A673 (cell line): ENCODE measurements around the gene WFIKKN1. TPM values are rescaled to one million over a fixed set of nuclear protein-coding genes. Genes with fewer than 3 reads are reported as not detected.

Experiments
- BruUV-seq: library from RNA; stranded (reverse); fragments of 400-500 nt; replicated peaks from 2 replicates; lab custom pipeline; 2021; lab: Mats Ljungman, UMichigan
- CTCF ChIA-PET: fragments of 300-600 bp; sonication (Branson Sonifier 250); formaldehyde crosslinking; loops from one replicate; lab custom pipeline; 2022; ENCODE audit warnings: antibody characterized with exemption; lab: Charles Lee
- POLR2A ChIA-PET: fragments of 300-600 bp; sonication (Branson Sonifier 250); formaldehyde crosslinking; loops from one replicate; lab custom pipeline; 2022; ENCODE audit warnings: antibody characterized with exemption; ENCODE audit not compliant: low non-redundant PET; lab: Charles Lee
- DNase-seq: peaks from one replicate; pipeline ENCODE4 v3.0.0-alpha.2; 2015; ENCODE audit warnings: low spot score
- H3K27ac ChIP-seq: fragments of 200-600 bp; sonication (generic); 2 replicates; pipeline ENCODE4 v1.5.1; 2016; ENCODE audit warnings: mixed run types, low read depth, mild to moderate bottlenecking, mixed read lengths, antibody characterized with exemption, low read length; ENCODE audit not compliant: poor library complexity, severe bottlenecking
- H3K27me3 ChIP-seq: fragments of 200-600 bp; sonication (generic); replicated peaks from 2 replicates; pipeline ENCODE4 v1.6.1; 2017; ENCODE audit warnings: mixed run types, low read depth, mild to moderate bottlenecking, mixed read lengths, antibody characterized with exemption, low read length; ENCODE audit not compliant: insufficient read depth, poor library complexity
- H3K36me3 ChIP-seq: fragments of 200-600 bp; sonication (generic); 2 replicates; pipeline ENCODE4 v1.6.1; 2016; ENCODE audit warnings: mixed run types, mild to moderate bottlenecking, mixed read lengths, antibody characterized with exemption, low read length; ENCODE audit not compliant: insufficient read depth, poor library complexity, severe bottlenecking
- H3K4me1 ChIP-seq: fragments of 200-600 bp; sonication (generic); 2 replicates; pipeline ENCODE4 v1.6.1; 2017; ENCODE audit warnings: mixed run types, mild to moderate bottlenecking, mixed read lengths, antibody characterized with exemption, low read length; ENCODE audit not compliant: insufficient read depth, poor library complexity, severe bottlenecking
- H3K4me3 ChIP-seq: fragments of 200-600 bp; sonication (generic); 2 replicates; pipeline ENCODE4 v1.5.1; 2016; ENCODE audit warnings: low read depth, mixed run types, mild to moderate bottlenecking, mixed read lengths, low read length; ENCODE audit not compliant: poor library complexity, severe bottlenecking
- H3K9me3 ChIP-seq: fragments of 200-600 bp; sonication (generic); 2 replicates; pipeline ENCODE4 v1.6.1; 2016; ENCODE audit warnings: mixed run types, low read depth, mild to moderate bottlenecking, mixed read lengths, antibody characterized with exemption, low read length; ENCODE audit not compliant: poor library complexity, severe bottlenecking
- EZH2 ChIP-seq: fragments of 200-600 bp; sonication (generic); IDR thresholded peaks from 2 replicates; pipeline ENCODE4 v1.6.1; 2017; ENCODE audit warnings: borderline replicate concordance, low read depth, mild to moderate bottlenecking, mixed read lengths, antibody characterized with exemption, low read length; ENCODE audit not compliant: poor library complexity, severe bottlenecking
- intact Hi-C: fragments of 100-400 bp; cut with micrococcal nuclease; formaldehyde crosslinking; loops from one replicate; pipeline ENCODE4 v1.10.0; 2022; ENCODE audit not compliant: unreplicated experiment
- total RNA-seq: library from RNA; stranded (reverse); gene quantifications from 2 replicates; pipeline ENCODE4 v1.2.3, GENCODE V29; 2021
- TF ChIP-seq, protein P1 (sequence below): fragments of 300-800, 200-600 bp; sonication (generic); conservative IDR thresholded peaks from 2 replicates; pipeline ENCODE4 v1.5.1; 2017; ENCODE audit warnings: low read depth, mild to moderate bottlenecking, antibody characterized with exemption, low read length, moderate library complexity, mixed read lengths

WFIKKN1 gene
- total RNA-seq, 1 experiment from 2014 or later, result 1.7 TPM

DNA sequence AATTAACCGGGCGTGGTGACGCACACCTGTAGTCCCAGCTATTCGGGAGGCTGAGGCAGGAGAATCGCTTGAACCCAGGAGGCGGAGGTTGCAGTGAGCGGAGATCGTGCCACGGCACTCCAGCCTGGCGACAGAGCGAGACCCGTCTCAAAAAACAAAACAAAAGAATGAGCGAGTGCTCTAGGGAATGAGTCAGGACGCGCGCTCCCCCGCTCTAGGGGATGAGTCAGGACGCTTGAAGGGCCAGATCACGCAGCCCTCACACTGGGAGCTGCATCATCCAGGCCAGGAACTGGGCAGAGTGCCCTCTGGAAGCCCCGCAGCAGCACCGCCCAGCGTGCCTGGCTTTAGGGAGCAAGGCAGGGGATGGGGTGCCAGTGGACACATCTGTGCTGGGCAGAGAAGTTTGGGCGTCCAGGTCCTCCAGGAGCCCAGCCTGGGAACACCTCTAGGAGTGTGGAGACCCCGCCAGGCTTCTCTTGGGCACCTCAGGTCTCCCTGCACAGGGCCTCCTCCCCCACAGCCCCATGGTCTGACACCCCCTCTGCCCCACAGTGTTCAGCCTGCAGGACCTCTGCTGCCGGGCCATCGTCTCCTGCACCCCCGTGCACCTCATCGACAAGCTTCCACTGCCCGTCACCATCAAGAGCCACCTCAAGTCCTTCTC, 3.9 kb upstream of the WFIKKN1 start:
- POLR2A ChIA-PET, result no interaction called here
- intact Hi-C loops, result no loop called here
- DNase-seq, result peak; percentile 76
- H3K9me3 ChIP-seq, result no peaks in the 10 kb centered on the region
- CTCF ChIA-PET, result no interaction called here
- no peak for TF ChIP-seq EZH2
- TF ChIP-seq, protein P1, sequence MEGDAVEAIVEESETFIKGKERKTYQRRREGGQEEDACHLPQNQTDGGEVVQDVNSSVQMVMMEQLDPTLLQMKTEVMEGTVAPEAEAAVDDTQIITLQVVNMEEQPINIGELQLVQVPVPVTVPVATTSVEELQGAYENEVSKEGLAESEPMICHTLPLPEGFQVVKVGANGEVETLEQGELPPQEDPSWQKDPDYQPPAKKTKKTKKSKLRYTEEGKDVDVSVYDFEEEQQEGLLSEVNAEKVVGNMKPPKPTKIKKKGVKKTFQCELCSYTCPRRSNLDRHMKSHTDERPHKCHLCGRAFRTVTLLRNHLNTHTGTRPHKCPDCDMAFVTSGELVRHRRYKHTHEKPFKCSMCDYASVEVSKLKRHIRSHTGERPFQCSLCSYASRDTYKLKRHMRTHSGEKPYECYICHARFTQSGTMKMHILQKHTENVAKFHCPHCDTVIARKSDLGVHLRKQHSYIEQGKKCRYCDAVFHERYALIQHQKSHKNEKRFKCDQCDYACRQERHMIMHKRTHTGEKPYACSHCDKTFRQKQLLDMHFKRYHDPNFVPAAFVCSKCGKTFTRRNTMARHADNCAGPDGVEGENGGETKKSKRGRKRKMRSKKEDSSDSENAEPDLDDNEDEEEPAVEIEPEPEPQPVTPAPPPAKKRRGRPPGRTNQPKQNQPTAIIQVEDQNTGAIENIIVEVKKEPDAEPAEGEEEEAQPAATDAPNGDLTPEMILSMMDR, result no peak
- peaks cover under 1% of the 10 kb centered on the region for H3K4me1 ChIP-seq
- BruUV-seq, result no TSS peak
- peaks cover 4% of the 10 kb centered on the region for H3K36me3 ChIP-seq
- H3K27me3 ChIP-seq, result no peaks in the 10 kb centered on the region
- no peak overlapping the region for H3K27ac ChIP-seq
- no peak overlapping the region for H3K4me3 ChIP-seq

DNA sequence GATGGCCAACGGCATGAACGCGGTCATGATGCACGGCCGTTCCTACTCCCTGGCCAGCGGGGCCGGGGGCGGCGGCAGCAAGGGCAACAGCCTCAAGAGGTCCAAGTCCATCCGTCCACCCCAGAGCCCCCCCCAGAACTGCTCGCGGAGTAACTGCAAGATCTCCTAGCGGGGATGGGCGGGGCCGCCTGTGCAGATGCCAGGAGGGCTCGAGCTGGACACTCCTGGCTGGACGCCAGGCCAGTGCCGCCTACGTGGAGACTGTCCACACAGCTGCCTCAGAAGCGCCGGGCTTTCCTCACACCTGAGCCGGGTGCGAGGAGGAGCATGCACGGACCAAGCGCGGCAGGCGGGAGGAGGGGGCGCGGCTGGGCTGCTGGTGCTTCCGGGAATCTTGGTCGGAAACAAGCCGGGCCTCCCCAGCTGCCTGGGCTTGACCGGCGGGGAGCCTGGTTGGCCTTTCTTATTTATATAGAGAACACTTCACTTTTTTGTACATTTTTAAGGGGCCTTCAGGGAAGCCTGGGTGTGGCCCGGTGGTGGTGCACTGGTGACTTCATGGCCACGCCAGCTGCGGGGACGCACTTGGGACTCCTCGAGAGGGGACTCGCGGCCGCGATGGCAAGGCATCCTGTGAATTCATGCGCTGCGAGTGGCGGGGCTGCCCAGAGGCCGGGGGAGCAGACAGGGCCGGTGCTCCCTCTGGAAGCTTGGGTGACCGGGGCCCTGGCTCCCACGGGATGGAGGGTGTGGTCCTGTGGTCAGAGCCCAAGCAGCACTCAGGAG, 3.1 kb upstream of the WFIKKN1 start:
- ChIA-PET POLR2A (no interaction called here), CTCF (no interaction called here)
- H3K27me3 ChIP-seq, result no peaks in the 10 kb centered on the region
- peaks cover 4% of the 10 kb centered on the region for H3K36me3 ChIP-seq
- H3K4me3 ChIP-seq, result no peak overlapping the region
- TF ChIP-seq EZH2, result no peak
- TF ChIP-seq, protein P1, result no peak
- no TSS peak for BruUV-seq
- H3K4me1 ChIP-seq, result no peaks in the 10 kb centered on the region
- H3K27ac ChIP-seq, result no peak overlapping the region
- no peaks in the 10 kb centered on the region for H3K9me3 ChIP-seq
- intact Hi-C loops, result no loop called here
- DNase-seq, result no peak

DNA sequence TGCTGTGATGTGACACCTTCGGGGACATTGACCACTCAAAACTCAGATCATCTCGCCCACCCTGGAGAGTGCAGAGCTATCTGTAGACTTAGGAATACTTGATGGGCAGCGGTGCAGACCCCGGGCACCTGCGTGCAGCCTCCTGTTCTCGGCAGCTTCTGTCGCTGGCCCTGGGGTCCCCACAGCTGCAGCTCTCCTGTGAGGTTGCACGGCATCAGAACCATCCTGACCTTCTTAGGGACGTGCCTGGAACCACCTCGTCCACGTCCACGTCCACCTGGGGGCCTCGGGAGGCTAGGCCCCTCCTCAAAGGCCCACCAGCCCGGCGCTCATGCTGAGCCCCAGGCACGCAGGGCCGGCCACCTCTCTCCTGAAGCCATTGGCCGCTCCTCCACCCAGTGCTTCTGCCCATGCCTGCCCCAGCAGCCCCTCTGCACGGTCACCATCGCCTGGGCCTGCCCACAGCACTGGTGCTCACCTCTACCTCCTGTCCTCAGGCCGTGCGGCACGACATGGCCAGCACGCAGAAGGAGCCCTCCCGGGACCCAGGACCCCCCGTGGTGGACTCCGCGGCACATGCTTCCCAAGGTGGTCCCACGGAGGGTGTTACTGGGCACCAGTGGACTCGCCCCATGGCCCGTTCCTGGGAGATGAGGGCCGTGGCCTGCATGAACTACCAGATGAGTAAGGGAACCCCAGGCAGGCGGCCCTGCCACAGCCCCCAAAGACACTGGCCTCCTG, 2.3 kb upstream of the WFIKKN1 start:
- TF ChIP-seq, protein P1, result no peak
- no peak for TF ChIP-seq EZH2
- Histone ChIP-seq H3K36me3 (peaks cover 4% of the 10 kb centered on the region), H3K4me1 (no peaks in the 10 kb centered on the region), H3K27me3 (no peaks in the 10 kb centered on the region), H3K9me3 (no peaks in the 10 kb centered on the region), H3K4me3 (no peak overlapping the region), H3K27ac (no peak overlapping the region)
- intact Hi-C loops, result no loop called here
- CTCF ChIA-PET, result no interaction called here
- DNase-seq, result no peak
- BruUV-seq, result no TSS peak
- POLR2A ChIA-PET, result no interaction called here
